ENCODE data around the gene PIK3CD.

DNA sequence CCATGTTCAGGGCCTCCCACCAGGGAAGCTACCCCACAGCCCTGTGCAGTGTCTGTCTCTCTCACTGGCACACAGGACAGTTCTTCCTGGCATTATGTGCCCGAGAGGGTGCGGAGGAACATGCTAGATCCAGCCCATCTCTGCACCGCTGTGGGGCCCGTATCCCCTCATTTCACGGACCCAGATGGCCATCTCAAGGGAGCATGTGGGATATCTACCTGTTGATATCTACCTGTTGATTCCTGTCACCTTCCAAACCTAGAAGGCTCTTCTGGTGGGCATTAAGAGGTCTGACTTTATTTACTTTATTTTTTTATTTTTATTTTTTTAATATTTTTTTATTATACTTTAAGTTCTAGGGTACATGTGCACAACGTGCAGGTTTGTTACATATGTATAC is 11.7 kb downstream of the PIK3CD start:
- TF ChIP-seq, protein P1, sequence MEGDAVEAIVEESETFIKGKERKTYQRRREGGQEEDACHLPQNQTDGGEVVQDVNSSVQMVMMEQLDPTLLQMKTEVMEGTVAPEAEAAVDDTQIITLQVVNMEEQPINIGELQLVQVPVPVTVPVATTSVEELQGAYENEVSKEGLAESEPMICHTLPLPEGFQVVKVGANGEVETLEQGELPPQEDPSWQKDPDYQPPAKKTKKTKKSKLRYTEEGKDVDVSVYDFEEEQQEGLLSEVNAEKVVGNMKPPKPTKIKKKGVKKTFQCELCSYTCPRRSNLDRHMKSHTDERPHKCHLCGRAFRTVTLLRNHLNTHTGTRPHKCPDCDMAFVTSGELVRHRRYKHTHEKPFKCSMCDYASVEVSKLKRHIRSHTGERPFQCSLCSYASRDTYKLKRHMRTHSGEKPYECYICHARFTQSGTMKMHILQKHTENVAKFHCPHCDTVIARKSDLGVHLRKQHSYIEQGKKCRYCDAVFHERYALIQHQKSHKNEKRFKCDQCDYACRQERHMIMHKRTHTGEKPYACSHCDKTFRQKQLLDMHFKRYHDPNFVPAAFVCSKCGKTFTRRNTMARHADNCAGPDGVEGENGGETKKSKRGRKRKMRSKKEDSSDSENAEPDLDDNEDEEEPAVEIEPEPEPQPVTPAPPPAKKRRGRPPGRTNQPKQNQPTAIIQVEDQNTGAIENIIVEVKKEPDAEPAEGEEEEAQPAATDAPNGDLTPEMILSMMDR (conservative IDR thresholded peaks at IDR 0.05; ENCODE audit: low read length) = no peak
- no peak for TF ChIP-seq EZH2phosphoT487 (IDR thresholded peaks at IDR 0.05; ENCODE audit: borderline replicate concordance, low read depth, low read length)
